HT-29 (cell line): ENCODE results near the gene ANKMY1. TPM values are rescaled to one million over a fixed set of nuclear protein-coding genes. Genes with fewer than 3 reads are reported as not detected.

ENCODE experiments used
- DNase-seq: peaks from one replicate; pipeline ENCODE4 v3.0.0-alpha.2; 2015; ENCODE audit warnings: low spot score
- total RNA-seq: library from RNA; depleted of rRNA; stranded (reverse); fragments of >200 nt; shearing (Covaris generic); gene quantifications from 2 replicates; pipeline ENCODE4 v1.2.3, GENCODE V29; 2014

ANKMY1 gene
- total RNA-seq, 1 experiment from 2014 or later: 29.5 TPM

GRCh38 chr2:240594511-240595380 lies 37.0 kb upstream of the ANKMY1 start:
- no peak for DNase-seq

GRCh38 chr2:240593703-240594451 lies 36.1 kb upstream of the ANKMY1 start:
- no peak for DNase-seq

- no peak for DNase-seq
Observed at GRCh38 chr2:240593026-240593702, 35.4 kb upstream of the ANKMY1 start.

GRCh38 chr2:240591784-240592183 lies 34.0 kb upstream of the ANKMY1 start:
- DNase-seq: no peak

GRCh38 chr2:240591226-240591625 lies 33.4 kb upstream of the ANKMY1 start:
- DNase-seq: no peak

- no peak for DNase-seq
Observed at GRCh38 chr2:240590681-240591111, 32.9 kb upstream of the ANKMY1 start.

- DNase-seq: no peak
Observed at GRCh38 chr2:240589850-240590525, 32.2 kb upstream of the ANKMY1 start.

- DNase-seq: no peak
Observed at GRCh38 chr2:240589375-240589774, 31.6 kb upstream of the ANKMY1 start.

- DNase-seq: no peak
Observed at GRCh38 chr2:240588669-240589068, 30.9 kb upstream of the ANKMY1 start.

- no peak for DNase-seq
Observed at GRCh38 chr2:240588006-240588655, 30.3 kb upstream of the ANKMY1 start.

GRCh38 chr2:240586919-240587800 lies 29.4 kb upstream of the ANKMY1 start:
- peak; percentile 45 for DNase-seq

GRCh38 chr2:240586198-240586918 lies 28.6 kb upstream of the ANKMY1 start, which contains the start of gene CAPN10:
Gene CAPN10 (plus strand): TSS chr2:240586734. CDS start chr2:240586912, 178 bp downstream.
- peak; percentile 95 for DNase-seq

- no peak for DNase-seq
Observed at GRCh38 chr2:240585681-240586197, 28.0 kb upstream of the ANKMY1 start.

- DNase-seq: no peak
Observed at GRCh38 chr2:240585101-240585500, 27.3 kb upstream of the ANKMY1 start.

- no peak for DNase-seq
Observed at GRCh38 chr2:240584486-240585031, 26.8 kb upstream of the ANKMY1 start.

- DNase-seq: no peak
Observed at GRCh38 chr2:240583774-240584173, 26.0 kb upstream of the ANKMY1 start.

GRCh38 chr2:240582781-240583180 lies 25.0 kb upstream of the ANKMY1 start:
- DNase-seq: no peak

GRCh38 chr2:240581811-240582210 lies 24.0 kb upstream of the ANKMY1 start:
- DNase-seq: no peak
